Activated T-cell treated with anti-CD3 and anti-CD28 coated beads, Interleukin-2, amount 50 U/mL, for 48 hours (primary cell): Measurements from ENCODE around the gene APC2.

ENCODE experiments used
- DNase-seq, 2 experiments: peaks; one replicate each; pipeline ENCODE4 v3.0.0-alpha.2; 2020

APC2 gene

GRCh38 chr19:1481893-1482360 lies 32.0 kb downstream of the APC2 start:
- DNase-seq = no peak

GRCh38 chr19:1482361-1483130 lies 32.6 kb downstream of the APC2 start:
- DNase-seq = no peak

- DNase-seq = no peak
Measured at GRCh38 chr19:1483131-1483978, 33.4 kb downstream of the APC2 start.

DNA sequence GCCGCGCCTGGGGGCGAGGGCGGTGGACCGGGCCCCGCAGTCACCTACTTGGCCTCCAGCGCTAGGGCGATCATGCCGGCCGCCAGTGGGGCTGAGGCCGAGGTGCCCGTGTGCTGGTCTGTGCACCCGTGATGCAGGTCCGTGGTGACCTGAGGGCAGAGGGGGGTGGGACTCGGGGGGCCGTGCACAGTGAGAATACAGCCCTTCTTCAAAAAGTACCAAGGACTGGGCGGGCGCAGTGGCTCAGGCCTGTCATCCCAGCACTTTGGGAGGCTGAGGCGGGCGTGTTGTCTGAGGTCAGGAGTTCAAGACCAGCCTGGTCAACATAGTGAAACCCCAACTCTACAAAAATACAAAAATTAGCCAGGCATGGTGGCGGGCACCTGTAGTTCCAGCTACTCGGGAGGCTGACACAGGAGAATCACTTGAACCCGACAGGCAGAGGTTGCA lies 34.1 kb downstream of the APC2 start:
- DNase-seq = no peak

- DNase-seq = no peak
Measured at GRCh38 chr19:1486720-1487575, 37.0 kb downstream of the APC2 start.

GRCh38 chr19:1487576-1488281 lies 37.8 kb downstream of the APC2 start:
- no peak for DNase-seq

DNA sequence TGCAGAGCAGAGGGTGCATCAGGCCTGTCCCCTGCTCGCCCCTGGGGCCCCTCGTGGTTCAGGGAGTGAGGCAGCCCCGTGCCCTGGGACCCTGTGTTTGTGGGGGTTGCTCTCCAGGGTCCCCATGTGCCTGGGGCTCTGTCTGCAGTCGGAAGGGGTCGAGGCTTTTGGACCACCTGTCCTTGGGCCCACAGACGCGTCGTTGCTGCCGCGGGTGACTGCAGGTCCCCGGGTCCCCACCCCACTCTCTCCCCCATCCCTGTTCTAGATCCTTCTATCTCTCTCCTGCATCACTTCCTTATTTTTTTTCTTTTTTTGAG lies 38.3 kb downstream of the APC2 start:
- DNase-seq = no peak

GRCh38 chr19:1489463-1490310 lies 39.8 kb downstream of the APC2 start:
- DNase-seq = peak in 1 of 2 experiments; percentile 37

GRCh38 chr19:1490311-1491113 lies 40.6 kb downstream of the APC2 start, which contains the start of gene PCSK4:
TSS of gene PCSK4 (minus strand) at chr19:1490350. CDS start at chr19:1490346, 4 bp downstream.
- peak; percentile 100 for DNase-seq

- DNase-seq = no peak
Measured at GRCh38 chr19:1491114-1491848, 41.4 kb downstream of the APC2 start, which contains the start of gene REEP6. TSS of gene REEP6 (plus strand) at chr19:1491181. CDS start at chr19:1491270, 89 bp downstream.

GRCh38 chr19:1491849-1492170 lies 41.9 kb downstream of the APC2 start:
- no peak for DNase-seq

DNA sequence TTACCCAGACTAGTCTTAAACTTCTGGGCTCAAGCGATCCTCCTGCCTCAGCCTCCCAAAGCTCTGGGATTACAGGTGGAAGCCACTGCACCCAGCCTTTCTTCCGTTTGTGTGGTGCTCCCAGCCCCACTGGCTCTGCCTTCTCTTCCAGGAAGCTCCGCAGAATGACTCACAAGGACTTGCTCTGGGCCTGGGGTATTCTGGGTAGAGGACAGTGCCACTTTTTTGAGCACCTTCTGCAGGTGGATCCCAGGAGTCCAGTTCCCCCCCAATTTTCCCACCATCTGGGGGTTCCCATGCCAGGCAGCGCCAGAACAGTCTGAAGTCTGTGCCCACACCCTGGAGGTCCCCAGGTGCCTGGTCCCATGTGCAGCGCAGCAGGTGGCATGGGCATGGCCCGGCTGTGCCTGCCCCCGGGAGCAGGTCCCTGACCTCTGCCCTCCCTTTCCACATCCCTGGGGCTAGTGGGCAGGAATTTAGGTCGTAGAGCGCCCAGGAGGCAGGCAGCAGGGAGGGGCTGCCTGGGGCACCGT lies 42.6 kb downstream of the APC2 start:
- DNase-seq = no peak

DNA sequence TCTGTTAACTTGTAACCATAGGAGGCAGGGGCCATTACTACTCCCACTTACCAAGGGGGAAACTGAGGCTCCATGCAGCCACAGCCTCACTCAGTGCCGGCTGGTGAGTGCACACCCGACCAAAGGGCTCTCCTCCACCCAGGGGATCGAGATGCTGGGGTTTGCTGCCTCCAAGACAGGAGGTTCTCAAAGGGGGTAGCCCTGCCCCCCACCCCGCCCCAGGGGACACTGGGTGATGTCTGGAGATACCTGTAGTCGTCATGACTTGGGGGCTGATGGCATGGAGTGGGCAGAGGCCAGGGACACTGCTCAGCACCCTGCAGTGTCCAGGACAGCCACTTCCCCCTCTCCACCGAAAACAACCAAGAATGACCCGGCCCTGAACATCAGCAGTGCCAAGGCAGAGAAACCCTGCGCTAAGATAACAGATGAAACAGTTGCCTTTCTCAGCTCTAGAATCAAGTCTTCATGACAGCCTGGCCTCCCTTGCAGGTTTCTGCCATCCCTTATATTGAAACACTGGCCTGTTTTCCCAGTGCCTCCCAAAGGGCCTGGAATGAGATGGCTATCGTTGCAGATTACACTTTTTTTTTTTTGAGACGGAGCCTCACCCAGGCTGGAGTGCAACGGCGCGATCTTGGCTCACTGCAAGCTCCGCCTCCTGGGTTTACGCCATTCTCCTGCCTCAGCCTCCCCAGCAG lies 44.3 kb downstream of the APC2 start:
- DNase-seq = no peak

DNA sequence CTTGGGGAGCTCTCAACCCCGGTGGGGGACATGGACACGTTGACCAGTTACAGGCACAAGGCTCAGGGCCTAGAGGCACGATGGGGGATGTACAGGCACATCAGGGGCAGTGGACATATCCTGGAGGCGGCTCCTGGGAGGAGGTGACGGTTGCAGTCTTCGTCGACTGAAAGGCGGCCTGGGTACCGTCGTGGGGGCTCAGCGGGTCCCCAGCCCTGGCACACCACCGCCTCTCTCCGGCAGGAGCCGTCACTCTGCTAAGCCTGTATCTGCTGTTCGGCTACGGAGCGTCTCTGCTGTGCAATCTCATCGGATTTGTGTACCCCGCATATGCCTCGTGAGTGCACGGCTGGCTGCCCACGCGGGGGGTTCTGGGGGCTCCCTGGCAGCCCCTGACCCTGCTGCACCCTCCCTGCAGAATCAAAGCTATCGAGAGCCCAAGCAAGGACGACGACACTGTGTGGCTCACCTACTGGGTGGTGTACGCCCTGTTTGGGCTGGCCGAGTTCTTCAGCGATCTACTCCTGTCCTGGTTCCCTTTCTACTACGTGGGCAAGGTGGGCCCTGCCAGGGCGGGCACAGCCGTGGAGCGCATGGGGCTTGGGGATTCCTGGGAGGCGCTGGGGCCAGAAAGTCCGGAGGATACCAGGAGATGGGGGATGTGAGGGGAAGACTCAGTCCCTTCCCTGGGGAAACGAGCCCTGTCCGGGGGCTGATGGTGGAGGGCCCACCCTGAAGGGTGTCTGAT lies 45.3 kb downstream of the APC2 start:
- DNase-seq = no peak

DNA sequence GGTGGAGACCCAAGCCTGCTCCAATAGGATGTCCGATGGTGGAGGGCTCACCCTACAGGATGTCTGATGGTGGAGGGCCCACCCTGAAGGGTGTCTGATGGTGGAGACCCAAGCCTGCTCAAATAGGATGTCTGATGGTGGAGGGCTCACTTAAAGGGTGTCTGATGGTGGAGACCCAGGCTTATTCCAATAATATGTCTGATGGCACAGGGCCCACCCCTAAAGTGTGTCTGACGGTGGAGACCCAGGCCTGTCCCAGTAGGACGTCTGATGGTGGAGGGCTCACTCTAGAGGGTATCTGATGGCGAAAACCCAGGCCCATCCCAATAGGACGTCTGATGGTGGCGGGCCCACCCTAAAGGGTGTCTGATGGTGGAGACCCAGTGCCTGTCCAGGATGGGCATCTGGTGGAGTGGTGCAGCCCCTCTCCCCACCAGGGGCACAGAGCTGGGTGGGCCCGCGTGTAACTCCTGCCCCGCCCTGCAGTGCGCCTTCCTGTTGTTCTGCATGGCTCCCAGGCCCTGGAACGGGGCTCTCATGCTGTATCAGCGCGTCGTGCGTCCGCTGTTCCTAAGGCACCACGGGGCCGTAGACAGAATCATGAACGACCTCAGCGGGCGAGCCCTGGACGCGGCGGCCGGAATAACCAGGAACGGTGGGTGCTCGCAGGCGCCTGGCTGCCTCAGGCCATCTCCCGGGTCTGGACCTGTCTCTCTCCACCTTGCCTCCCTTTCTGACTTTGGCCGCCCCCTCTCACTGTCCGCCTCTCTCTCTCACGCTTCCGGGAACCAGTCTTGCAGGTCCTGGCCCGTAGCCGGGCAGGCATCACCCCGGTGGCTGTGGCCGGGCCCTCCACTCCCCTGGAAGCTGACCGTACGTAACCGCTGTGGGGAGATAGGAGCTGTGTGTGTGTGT lies 46.1 kb downstream of the APC2 start:
- no peak for DNase-seq

- no peak for DNase-seq
Measured at GRCh38 chr19:1496714-1497577, 47.0 kb downstream of the APC2 start.
